Central memory CD8-positive, alpha-beta T cell (primary cell): ENCODE measurements around the gene GH1.
"Not testable (repeated sequence)": the region's sequence is repeated elsewhere in the genome, so short reads cannot be mapped to it uniquely, and the experiment has no call there.

Experiments used
- ATAC-seq: fragments of 150-1000 bp; cut with Tn5 transposase; replicated peaks from 2 replicates; pipeline ENCODE4 v1.10.0; 2022; ENCODE audit warnings: mild to moderate bottlenecking, moderate FRiP score, moderate number of reproducible peaks; ENCODE audit not compliant: poor library complexity, severe bottlenecking; ENCODE audit errors: extremely low read depth
- DNase-seq, 2 donors: peaks; one replicate each; pipeline ENCODE4 v3.0.0; 2021; ENCODE audit warnings: low spot score in 2 of 2
- H3K27ac Mint-ChIP-seq: one replicate; pipeline ENCODE4 v1.8.0; 2022; ENCODE audit warnings: low read depth, mild to moderate bottlenecking, moderate library complexity, mixed read lengths
- H3K27me3 Mint-ChIP-seq: one replicate; pipeline ENCODE4 v1.8.0; 2022; ENCODE audit warnings: mixed read lengths
- H3K36me3 Mint-ChIP-seq: one replicate; pipeline ENCODE4 v1.8.0; 2022; ENCODE audit warnings: mild to moderate bottlenecking, moderate library complexity, mixed read lengths; ENCODE audit not compliant: insufficient read depth
- H3K4me1 Mint-ChIP-seq: one replicate; pipeline ENCODE4 v1.8.0; 2022; ENCODE audit warnings: mixed read lengths
- H3K4me3 Mint-ChIP-seq: one replicate; pipeline ENCODE4 v1.8.0; 2022; ENCODE audit warnings: mild to moderate bottlenecking, moderate library complexity, mixed read lengths
- H3K9me3 Mint-ChIP-seq: one replicate; pipeline ENCODE4 v1.8.0; 2022; ENCODE audit warnings: mixed read lengths

GH1 gene

GRCh38 chr17:63918789-63919305, at the start of gene GH1:
TSS of gene GH1 (minus strand) at chr17:63918839. CDS start at chr17:63918776, 63 bp downstream.
- not testable (repeated sequence) for H3K4me3 Mint-ChIP-seq, DNase-seq, H3K4me1 Mint-ChIP-seq, ATAC-seq, H3K27ac Mint-ChIP-seq, H3K9me3 Mint-ChIP-seq, H3K36me3 Mint-ChIP-seq
- peaks cover 11% of the 10 kb centered on the region for H3K27me3 Mint-ChIP-seq

- ATAC-seq: no peak
- no peak for DNase-seq
- H3K36me3 Mint-ChIP-seq: no peaks in the 10 kb centered on the region
- no peaks in the 10 kb centered on the region for H3K9me3 Mint-ChIP-seq
- peaks cover 12% of the 10 kb centered on the region for H3K4me1 Mint-ChIP-seq
- no peaks in the 10 kb centered on the region for H3K27me3 Mint-ChIP-seq
- H3K27ac Mint-ChIP-seq: no peak overlapping the region
- H3K4me3 Mint-ChIP-seq: no peak overlapping the region
These were observed 49.3 kb upstream of the GH1 start for GRCh38 chr17:63967953-63968352.

- no peaks in the 10 kb centered on the region for H3K36me3 Mint-ChIP-seq
- H3K27me3 Mint-ChIP-seq: no peaks in the 10 kb centered on the region
- no peak overlapping the region for H3K4me3 Mint-ChIP-seq
- peaks cover 6% of the 10 kb centered on the region for H3K4me1 Mint-ChIP-seq
- H3K27ac Mint-ChIP-seq: no peak overlapping the region
- DNase-seq (peak in 1 of 2 donors; percentile 57), ATAC-seq (peak; percentile 97)
- H3K9me3 Mint-ChIP-seq: no peaks in the 10 kb centered on the region
These were observed 48.1 kb upstream of the GH1 start for GRCh38 chr17:63966646-63967264.

GRCh38 chr17:63963123-63963522, 44.5 kb upstream of the GH1 start:
- Mint-ChIP-seq H3K4me3 (no peak overlapping the region), H3K27ac (no peak overlapping the region), H3K4me1 (peaks cover 6% of the 10 kb centered on the region), H3K36me3 (no peaks in the 10 kb centered on the region), H3K27me3 (no peaks in the 10 kb centered on the region), H3K9me3 (no peaks in the 10 kb centered on the region)
- ATAC-seq: no peak
- no peak for DNase-seq

GRCh38 chr17:63962298-63962744, 43.7 kb upstream of the GH1 start:
- no peaks in the 10 kb centered on the region for H3K27me3 Mint-ChIP-seq
- ATAC-seq: no peak
- peaks cover 6% of the 10 kb centered on the region for H3K4me1 Mint-ChIP-seq
- no peak overlapping the region for H3K27ac Mint-ChIP-seq
- no peak overlapping the region for H3K4me3 Mint-ChIP-seq
- DNase-seq: no peak
- no peaks in the 10 kb centered on the region for H3K9me3 Mint-ChIP-seq
- no peaks in the 10 kb centered on the region for H3K36me3 Mint-ChIP-seq

GRCh38 chr17:63961355-63962212, 42.9 kb upstream of the GH1 start:
- Mint-ChIP-seq H3K27ac (no peak overlapping the region), H3K4me1 (peaks cover under 1% of the 10 kb centered on the region), H3K36me3 (no peaks in the 10 kb centered on the region), H3K27me3 (no peaks in the 10 kb centered on the region), H3K9me3 (no peaks in the 10 kb centered on the region), H3K4me3 (no peak overlapping the region)
- DNase-seq (no peak), ATAC-seq (peak; percentile 28)

GRCh38 chr17:63960430-63960829, 41.8 kb upstream of the GH1 start:
- no peaks in the 10 kb centered on the region for H3K36me3 Mint-ChIP-seq
- H3K27ac Mint-ChIP-seq: no peak overlapping the region
- H3K9me3 Mint-ChIP-seq: no peaks in the 10 kb centered on the region
- H3K4me3 Mint-ChIP-seq: no peak overlapping the region
- H3K4me1 Mint-ChIP-seq: peaks cover 11% of the 10 kb centered on the region
- no peak for DNase-seq
- no peak for ATAC-seq
- H3K27me3 Mint-ChIP-seq: no peaks in the 10 kb centered on the region

- Mint-ChIP-seq H3K36me3 (no peaks in the 10 kb centered on the region), H3K27ac (no peak overlapping the region)
- DNase-seq: no peak
These were observed 41.4 kb upstream of the GH1 start for GRCh38 chr17:63960006-63960405.

GRCh38 chr17:63956296-63956920, 37.8 kb upstream of the GH1 start:
- ATAC-seq: no peak
- Mint-ChIP-seq H3K36me3 (peaks cover 3% of the 10 kb centered on the region), H3K9me3 (no peaks in the 10 kb centered on the region), H3K4me1 (peaks cover 25% of the 10 kb centered on the region), H3K27ac (peak overlapping the region; percentile 66), H3K27me3 (no peaks in the 10 kb centered on the region), H3K4me3 (no peak overlapping the region)
- DNase-seq: no peak

More at GRCh38 chr17:63960006-63960405, 41.4 kb upstream of the GH1 start:
- ATAC-seq: no peak
- no peaks in the 10 kb centered on the region for H3K9me3 Mint-ChIP-seq
- H3K27me3 Mint-ChIP-seq: no peaks in the 10 kb centered on the region
- peaks cover 12% of the 10 kb centered on the region for H3K4me1 Mint-ChIP-seq
- no peak overlapping the region for H3K4me3 Mint-ChIP-seq

- H3K36me3 Mint-ChIP-seq: peaks cover 3% of the 10 kb centered on the region
- peaks cover 25% of the 10 kb centered on the region for H3K4me1 Mint-ChIP-seq
- no peak overlapping the region for H3K4me3 Mint-ChIP-seq
- no peaks in the 10 kb centered on the region for H3K27me3 Mint-ChIP-seq
- peak overlapping the region; percentile 66 for H3K27ac Mint-ChIP-seq
- DNase-seq (no peak), ATAC-seq (no peak)
- H3K9me3 Mint-ChIP-seq: no peaks in the 10 kb centered on the region
These were observed 37.2 kb upstream of the GH1 start for GRCh38 chr17:63955791-63956190.

GRCh38 chr17:63955232-63955631, 36.6 kb upstream of the GH1 start:
- peak overlapping the region; percentile 66 for H3K27ac Mint-ChIP-seq

GRCh38 chr17:63954402-63955063, 35.9 kb upstream of the GH1 start:
- Mint-ChIP-seq H3K9me3 (no peaks in the 10 kb centered on the region), H3K4me3 (peak overlapping the region; percentile 41), H3K4me1 (peaks cover 25% of the 10 kb centered on the region), H3K27me3 (no peaks in the 10 kb centered on the region), H3K36me3 (peaks cover 3% of the 10 kb centered on the region), H3K27ac (peak overlapping the region; percentile 75)
- peak; percentile 81 for ATAC-seq
- peak in 1 of 2 donors; percentile 26 for DNase-seq

More at GRCh38 chr17:63955232-63955631, 36.6 kb upstream of the GH1 start:
- DNase-seq (no peak), ATAC-seq (no peak)
- H3K4me3 Mint-ChIP-seq: no peak overlapping the region
- H3K27me3 Mint-ChIP-seq: no peaks in the 10 kb centered on the region
- H3K4me1 Mint-ChIP-seq: peaks cover 25% of the 10 kb centered on the region
- peaks cover 3% of the 10 kb centered on the region for H3K36me3 Mint-ChIP-seq
- no peaks in the 10 kb centered on the region for H3K9me3 Mint-ChIP-seq
